VCaP (cell line): ENCODE measurements around the gene ANKLE1.

Experiments
- H3K27ac ChIP-seq: fragments of 450-650 bp; 2 replicates; pipeline ENCODE4 v1.5.1; 2017
- CTCF ChIP-seq: fragments of 450-650 bp; conservative IDR thresholded peaks from 2 replicates; pipeline ENCODE4 v1.5.1; 2017; ENCODE audit warnings: mild to moderate bottlenecking, moderate library complexity

ANKLE1 gene

GRCh38 chr19:17281391-17282304 is at the start of gene ANKLE1:
TSS of gene ANKLE1 (plus strand) at chr19:17281901. CDS start at chr19:17281921, 20 bp downstream.
- H3K27ac ChIP-seq: peak within 1 kb of the TSS; percentile 22; the same call in 1 of the 2 replicates
- no peak for TF ChIP-seq CTCF

GRCh38 chr19:17232258-17232657 is 49.4 kb upstream of the ANKLE1 start:
- H3K27ac ChIP-seq: no peak overlapping the region
- no peak for TF ChIP-seq CTCF

- no peak for TF ChIP-seq CTCF
- peak overlapping the region; percentile 95 for H3K27ac ChIP-seq
Measured at GRCh38 chr19:17234911-17235299, 46.8 kb upstream of the ANKLE1 start.

- H3K27ac ChIP-seq: peak overlapping the region; percentile 95
- peak; percentile 69 for TF ChIP-seq CTCF
Measured at GRCh38 chr19:17235300-17235970, 46.3 kb upstream of the ANKLE1 start.

- H3K27ac ChIP-seq: peak overlapping the region; percentile 95
- TF ChIP-seq CTCF: no peak
Measured at GRCh38 chr19:17235971-17236777, 45.5 kb upstream of the ANKLE1 start.

- H3K27ac ChIP-seq: peak overlapping the region; percentile 95
- TF ChIP-seq CTCF: no peak
Measured at GRCh38 chr19:17236811-17237543, 44.7 kb upstream of the ANKLE1 start.
